ENCODE data around the gene PRSS50.

PRSS50 gene

DNA sequence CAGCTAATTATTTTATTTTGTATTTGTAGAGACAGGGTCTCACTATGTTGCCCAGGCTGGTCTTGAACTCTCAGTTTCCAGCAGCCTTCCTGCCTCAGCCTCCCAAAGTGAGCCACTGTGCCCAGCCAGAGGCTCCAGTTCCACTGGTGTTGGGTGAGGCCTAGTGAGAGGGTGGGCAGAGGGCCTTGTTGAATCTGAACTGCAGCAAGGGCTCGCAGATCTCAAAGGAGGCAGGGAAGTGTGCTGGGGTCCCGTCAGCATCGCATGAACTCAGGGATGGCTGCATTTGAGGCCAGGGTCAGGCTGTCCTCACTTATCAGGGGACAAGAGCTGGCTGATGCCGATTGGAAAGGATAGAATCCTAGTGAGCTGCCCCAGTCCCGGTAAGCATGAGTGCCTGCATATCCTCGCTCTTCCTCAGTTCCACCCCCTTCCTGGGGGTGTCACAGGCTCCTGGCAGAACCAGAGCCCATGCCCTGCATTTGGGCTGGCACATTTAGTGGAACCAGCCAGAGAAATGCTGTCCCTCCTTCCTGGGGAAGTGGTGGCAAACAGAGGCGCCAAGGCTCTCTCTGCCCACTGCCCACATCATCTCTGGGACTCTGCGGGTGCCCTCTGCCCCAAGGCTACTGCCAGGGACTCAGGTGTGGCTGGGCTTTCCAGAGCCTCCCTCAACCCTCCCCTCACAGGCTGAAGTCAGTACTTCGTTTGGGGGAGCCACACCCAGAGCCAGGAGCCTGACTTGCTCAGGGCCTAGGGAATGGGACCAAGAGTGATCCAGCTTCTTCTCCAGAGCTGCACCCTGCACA lies 48.3 kb downstream of the PRSS50 start:
- no peak for DNase-seq (ENCODE audit: low spot score)

DNA sequence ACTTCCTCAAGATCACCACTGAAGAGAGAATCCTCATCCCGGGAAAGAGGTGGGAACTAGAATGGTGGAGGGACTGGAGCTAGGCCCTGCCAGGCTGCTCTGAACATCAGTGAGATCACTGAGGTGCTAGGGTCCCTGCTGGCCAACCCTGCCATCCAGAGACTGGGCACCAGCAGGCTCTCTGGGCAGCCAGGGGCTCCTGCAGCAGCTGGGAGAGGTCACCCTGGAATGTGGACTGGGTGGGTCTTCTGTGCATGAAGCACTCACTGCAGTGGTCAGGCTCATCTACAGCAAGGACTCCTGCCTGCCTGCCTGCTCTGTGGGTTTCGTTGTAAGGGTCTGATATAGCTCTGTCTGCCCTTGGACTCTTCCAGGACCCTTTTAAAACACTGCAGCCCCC lies 49.1 kb downstream of the PRSS50 start:
- no peak for DNase-seq (ENCODE audit: low spot score)

DNA sequence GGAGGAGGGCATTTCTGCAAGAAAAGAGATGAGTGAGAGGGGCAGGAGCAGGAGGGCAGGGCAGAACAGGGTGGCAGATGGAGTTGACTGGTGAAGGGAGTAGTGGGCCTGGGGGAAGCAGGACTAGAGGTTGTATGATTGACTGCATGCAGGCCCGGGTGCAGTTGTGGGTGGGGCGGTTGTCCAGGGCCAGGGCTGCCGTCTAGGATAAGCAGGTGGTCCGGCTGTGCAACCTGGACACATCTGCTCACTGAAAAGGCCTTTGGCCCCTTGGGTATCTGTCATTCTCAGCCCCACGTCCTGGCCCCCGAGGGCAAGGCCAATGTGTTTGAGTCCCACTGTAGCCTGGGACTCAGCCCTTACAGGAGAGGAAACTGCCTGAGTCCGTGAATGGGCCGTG lies 49.6 kb downstream of the PRSS50 start:
- no peak for DNase-seq (ENCODE audit: low spot score)

DNA sequence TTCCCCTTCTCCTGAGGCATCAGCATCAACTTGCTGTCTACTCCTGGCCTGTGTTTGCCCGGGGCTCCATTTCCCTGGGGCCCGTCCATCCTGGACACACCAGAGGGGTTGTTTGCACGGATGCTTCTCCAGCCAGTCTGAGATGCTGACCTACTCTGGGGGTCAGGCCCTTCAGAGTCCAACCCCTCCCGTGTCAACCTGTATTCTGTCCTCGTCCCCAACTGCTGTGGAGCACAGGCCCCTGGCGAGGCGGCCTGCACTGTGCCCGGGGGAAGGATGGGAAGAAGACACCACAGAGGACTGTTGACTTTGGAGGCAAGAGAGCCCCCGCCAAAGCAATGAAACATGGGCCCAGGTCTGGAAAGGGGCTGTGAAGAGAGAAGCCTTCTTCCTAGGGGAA lies 50.0 kb downstream of the PRSS50 start:
- no peak for DNase-seq (ENCODE audit: low spot score)

DNA sequence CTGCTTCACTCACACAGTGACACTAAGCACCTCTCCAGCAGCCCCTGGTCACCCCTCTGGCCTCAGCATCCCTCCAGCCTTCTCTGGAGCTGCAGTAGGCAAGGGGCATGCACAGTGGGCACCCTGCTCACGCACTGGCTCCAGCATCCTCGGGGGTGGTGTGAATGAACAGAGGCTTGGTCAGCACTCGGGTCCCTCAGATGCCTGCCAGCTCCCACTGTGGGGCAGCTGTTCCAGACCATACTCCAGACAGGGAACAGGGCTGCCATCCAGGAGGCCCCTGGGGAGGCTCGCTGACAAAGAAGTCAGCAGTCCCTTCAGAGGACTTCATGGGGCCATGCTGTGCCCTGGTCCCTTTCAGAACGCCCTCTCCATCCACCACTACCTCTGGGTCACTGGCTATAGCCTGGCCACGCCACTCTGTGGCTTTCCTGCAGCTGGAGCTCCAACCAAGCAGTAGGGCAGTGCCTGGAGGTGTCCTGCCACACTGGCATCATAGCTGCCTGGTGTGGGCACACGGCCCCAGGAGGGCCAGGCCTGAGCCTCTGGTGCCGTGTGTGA lies 50.5 kb downstream of the PRSS50 start:
- DNase-seq (ENCODE audit: low spot score), result no peak

DNA sequence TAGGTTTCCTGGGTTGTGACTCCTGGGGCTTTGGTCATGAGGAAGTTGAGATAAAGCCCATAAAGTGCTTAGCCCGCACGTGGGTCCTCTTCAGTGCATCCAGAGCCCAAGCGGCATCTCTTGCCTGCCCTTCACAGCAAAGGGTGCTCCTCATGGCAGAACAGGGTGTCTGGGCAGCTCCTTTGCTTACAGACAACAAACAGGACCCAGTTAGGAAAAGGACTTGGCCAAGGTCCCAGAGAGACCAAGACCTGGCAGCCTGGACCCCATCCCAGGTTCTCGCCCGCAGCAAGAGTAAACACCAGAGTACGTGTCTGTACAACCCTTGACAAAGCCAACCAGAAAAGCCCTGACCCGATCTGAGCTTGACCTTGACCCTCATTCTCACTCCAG lies 51.2 kb downstream of the PRSS50 start:
- no peak for DNase-seq (ENCODE audit: low spot score)

DNA sequence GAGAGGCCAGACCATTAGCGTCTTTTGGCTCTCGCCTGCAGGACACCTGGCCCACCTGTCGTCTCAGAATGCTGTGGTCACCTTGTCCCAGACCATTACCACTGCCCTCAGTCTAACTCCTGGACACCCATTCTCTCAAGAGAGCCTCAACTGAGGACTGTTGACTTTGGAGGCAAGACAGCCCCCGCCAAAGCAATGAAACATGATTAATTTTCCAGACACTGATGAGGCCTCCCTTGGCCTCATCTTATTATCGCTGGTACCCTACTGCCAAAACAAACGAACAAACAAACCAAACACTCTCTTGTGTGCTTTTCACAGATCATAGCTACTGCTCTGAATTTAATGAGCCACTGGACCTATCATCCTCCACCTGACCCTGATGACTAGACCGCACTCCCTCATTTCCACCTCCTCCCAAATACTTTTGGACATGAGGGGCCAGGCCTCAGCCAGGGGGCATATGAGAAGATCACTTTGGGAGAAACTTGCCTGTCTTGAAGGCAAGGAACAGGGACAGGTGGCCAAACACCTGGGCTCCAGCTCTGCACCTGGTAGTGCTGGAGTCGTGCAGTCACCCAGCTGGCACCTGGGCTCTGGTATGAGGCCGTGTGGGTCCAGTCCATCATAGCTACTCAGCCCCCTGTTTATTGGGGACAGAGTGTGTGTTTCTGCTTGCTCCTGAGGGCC lies 51.8 kb downstream of the PRSS50 start:
- no peak for DNase-seq (ENCODE audit: low spot score)

DNA sequence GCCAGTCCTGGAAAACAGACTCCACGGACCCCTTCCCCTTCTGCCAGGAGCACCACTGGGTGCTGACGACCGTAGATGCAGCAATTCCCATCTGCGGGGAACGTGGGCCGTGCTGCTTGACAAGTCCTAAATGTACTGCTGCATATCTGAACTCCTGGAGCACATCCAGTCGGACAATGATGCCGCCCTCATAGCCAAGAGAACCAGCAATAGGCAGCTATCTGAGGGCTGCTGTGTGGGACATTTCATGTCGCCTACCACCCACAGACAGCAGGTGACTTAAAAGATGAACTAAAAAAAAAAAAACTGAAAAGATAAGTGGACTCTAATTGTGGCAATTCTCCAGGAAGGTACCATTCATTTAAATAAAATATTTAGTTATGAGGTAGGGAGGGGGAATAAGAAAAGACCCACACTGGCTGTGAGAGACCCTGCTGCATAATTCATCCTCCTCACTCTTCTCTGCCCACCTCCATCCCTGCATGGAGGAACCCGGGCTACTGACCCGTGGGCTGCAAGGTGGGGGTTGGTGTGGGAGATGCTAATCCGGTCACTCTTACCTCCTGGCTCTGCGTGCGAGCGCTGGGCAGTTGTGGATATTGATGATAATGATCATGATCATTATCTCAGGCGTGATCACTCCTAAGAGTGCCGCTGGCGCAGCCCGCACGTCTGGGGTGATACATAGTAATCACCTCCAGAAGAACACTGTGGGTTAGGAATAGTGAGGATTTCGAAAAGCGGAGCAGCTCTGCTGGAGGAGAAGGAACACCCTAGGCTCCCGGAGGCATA lies 52.5 kb downstream of the PRSS50 start:
- DNase-seq (ENCODE audit: low spot score), result no peak

DNA sequence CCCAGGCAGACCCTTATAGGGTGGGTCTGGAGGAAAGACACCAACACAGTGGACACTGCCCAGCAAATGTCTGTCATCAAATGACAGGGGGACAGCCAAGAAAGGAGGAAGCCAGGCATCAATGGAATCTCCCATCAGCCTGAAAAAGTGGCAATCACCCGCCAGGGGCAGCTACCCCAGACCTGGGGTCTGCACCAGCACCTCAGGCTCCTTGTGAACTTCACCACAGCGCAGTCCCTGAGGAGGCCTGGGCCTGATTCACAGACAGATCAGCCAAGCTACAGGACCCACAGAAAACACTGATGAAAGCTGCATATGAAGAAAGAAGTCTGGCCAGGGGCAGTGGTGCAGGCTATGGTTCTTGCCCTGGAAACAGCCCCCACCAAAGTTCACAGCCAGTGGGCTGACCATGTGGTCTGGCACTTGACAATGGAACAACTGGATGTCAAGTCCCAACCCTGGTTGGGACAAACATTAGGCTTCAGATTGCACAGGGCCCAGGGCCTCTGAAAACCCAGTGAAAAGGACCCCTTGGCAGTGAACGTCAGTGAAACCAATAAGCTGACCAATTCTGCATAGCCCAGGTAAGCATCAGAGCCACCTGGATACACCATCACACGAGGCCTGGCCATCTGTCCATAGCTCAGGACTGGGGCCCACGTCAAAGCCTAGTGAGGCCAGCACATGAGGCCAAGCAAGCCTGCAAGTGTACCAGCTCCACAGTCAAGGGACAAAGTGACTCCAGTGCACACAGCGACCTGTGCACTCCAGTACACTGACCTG lies 53.3 kb downstream of the PRSS50 start:
- no peak for DNase-seq (ENCODE audit: low spot score)

DNA sequence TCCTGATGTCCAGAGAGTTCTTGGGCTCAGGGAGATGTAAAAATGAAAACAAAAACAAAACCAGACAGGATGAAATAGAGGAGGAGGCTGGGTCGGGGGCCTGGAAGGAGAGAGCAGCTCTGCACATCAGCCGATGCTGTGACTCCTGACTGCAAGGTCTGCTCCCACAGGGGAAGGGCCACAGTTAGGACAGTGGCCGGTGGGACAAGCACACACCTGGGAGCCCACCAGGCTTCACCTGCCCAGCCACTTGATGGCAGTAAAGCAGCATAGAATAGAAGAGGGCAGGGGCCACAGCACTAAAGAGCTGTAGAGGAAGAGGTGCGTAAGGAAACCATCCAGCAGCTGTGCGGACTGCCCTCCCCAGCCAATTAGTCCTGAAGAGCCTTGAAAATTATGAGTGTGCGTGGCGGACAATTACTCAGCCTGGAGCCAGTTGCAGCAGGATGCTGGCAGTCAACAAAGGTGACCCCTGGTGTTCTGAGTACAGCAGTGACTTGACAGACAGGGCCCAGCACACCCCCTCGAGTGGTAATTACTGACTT lies 54.0 kb downstream of the PRSS50 start:
- no peak for DNase-seq (ENCODE audit: low spot score)

DNA sequence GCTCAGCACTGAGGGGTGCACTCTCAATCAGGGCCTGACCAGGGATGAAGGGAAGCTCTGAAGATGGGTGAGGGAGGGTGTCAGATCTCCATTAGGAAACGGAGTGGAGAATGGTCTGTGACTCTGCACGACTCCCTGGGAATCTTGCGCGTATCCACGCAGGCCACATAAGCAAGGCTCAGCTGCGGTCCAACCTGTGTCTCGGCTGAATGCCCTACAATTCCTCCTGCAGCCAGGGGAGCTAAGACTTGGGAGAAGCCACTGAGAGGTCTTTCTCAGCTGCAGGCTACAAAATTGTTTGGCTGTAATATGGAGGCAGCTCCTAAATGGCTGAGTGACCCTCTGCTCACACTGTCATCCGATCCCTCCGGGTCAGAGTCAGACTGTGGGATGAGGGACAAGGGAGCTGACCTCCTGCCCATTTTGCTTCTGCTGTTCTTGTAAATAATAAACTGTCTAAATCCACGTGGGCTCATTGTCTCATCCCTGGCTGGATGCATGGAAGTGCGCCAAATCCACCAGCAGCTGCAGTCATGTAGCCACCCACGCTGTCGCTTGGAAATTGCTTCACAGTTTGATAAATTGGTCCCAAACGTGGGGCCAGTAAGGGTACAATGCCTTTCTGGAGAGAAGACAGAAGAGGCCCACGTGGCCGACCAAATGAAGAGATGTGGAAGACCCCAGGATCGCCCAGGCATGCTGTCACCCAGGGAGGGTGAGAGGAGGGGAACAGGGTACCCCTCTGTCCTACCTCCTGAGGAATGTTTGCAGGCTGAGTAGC lies 54.7 kb downstream of the PRSS50 start:
- DNase-seq (ENCODE audit: low spot score), result peak; percentile 68
